Retinal pigment epithelial cell (primary cell): ENCODE measurements around the gene RPRD1B.

ENCODE experiments used
- DNase-seq: peaks from one replicate; pipeline ENCODE4 v3.0.0-alpha.2; 2010; ENCODE audit warnings: low read depth
- H3K4me3 ChIP-seq: 2 replicates; pipeline ENCODE4 v1.5.1; 2011; ENCODE audit warnings: mild to moderate bottlenecking, low read length, control low read depth, moderate library complexity
- CTCF ChIP-seq: conservative IDR thresholded peaks from 2 replicates; pipeline ENCODE4 v1.5.1; 2011; ENCODE audit warnings: low read depth, low read length, control low read depth, inconsistent platforms

RPRD1B gene

GRCh38 chr20:38128691-38129090 lies 95.1 kb downstream of the RPRD1B start:
- DNase-seq = no peak
- no peak for TF ChIP-seq CTCF
- H3K4me3 ChIP-seq = no peak overlapping the region

GRCh38 chr20:38129248-38129865 lies 95.8 kb downstream of the RPRD1B start:
- no peak for DNase-seq
- no peak for TF ChIP-seq CTCF
- H3K4me3 ChIP-seq = no peak overlapping the region

- H3K4me3 ChIP-seq = no peak overlapping the region
- no peak for TF ChIP-seq CTCF
- no peak for DNase-seq
These were observed 96.5 kb downstream of the RPRD1B start for GRCh38 chr20:38129893-38130609.

- no peak overlapping the region for H3K4me3 ChIP-seq
- DNase-seq = no peak
- no peak for TF ChIP-seq CTCF
These were observed 97.4 kb downstream of the RPRD1B start for GRCh38 chr20:38130687-38131587.

- H3K4me3 ChIP-seq = no peak overlapping the region
- TF ChIP-seq CTCF = no peak
- no peak for DNase-seq
These were observed 98.1 kb downstream of the RPRD1B start for GRCh38 chr20:38131588-38132121.

- DNase-seq = no peak
- TF ChIP-seq CTCF = no peak
These were observed 98.8 kb downstream of the RPRD1B start for GRCh38 chr20:38132156-38132909.

More at GRCh38 chr20:38132156-38132909, 98.8 kb downstream of the RPRD1B start:
- no peak overlapping the region for H3K4me3 ChIP-seq
